HEK293 (cell line): ENCODE results near the gene DNAH3.

ENCODE experiments used
- REST ChIP-seq: fragments of 450-650 bp; formaldehyde crosslinking; IDR thresholded peaks from 2 replicates; pipeline ENCODE4 v1.5.1; 2016; ENCODE audit warnings: missing biosample characterization, missing genetic modification characterization
- ZBTB1 ChIP-seq: fragments of 450-650 bp; formaldehyde crosslinking; IDR thresholded peaks from 2 replicates; pipeline ENCODE4 v1.5.1; 2016; ENCODE audit warnings: missing biosample characterization, missing genetic modification characterization
- ZBTB11 ChIP-seq: fragments of 450-650 bp; formaldehyde crosslinking; conservative IDR thresholded peaks from 2 replicates; pipeline ENCODE4 v1.5.1; 2016; ENCODE audit warnings: low read depth, missing biosample characterization, missing genetic modification characterization
- ZNF121 ChIP-seq: fragments of 450-650 bp; formaldehyde crosslinking; IDR thresholded peaks from 2 replicates; pipeline ENCODE4 v1.5.1; 2016; ENCODE audit warnings: missing biosample characterization, missing genetic modification characterization
- ZNF776 ChIP-seq: fragments of 450-650 bp; formaldehyde crosslinking; IDR thresholded peaks from 2 replicates; pipeline ENCODE4 v1.5.0; 2017; ENCODE audit warnings: missing biosample characterization, missing genetic modification characterization, borderline replicate concordance
- ZSCAN18 ChIP-seq: fragments of 450-650 bp; formaldehyde crosslinking; IDR thresholded peaks from 2 replicates; pipeline ENCODE4 v1.5.1; 2016; ENCODE audit warnings: missing biosample characterization, missing genetic modification characterization

- TF ChIP-seq ZBTB11 (tag by site-specific recombination) = no peak
- TF ChIP-seq ZNF121 (tag by site-specific recombination) = no peak
- no peak for TF ChIP-seq ZBTB1 (tag by site-specific recombination)
- TF ChIP-seq ZSCAN18 = no peak
- TF ChIP-seq ZNF776 = no peak
- TF ChIP-seq REST (tag by site-specific recombination) = no peak
Measured at GRCh38 chr16:20901436-20902112, 249.1 kb downstream of the DNAH3 start.
